ENCODE data around the gene TMX2. TPM values are rescaled to one million over a fixed set of nuclear protein-coding genes. Genes with fewer than 3 reads are reported as not detected.
A peak's percentile ranks its signal among the peaks of the same experiment; 100 is the strongest.

Gene TMX2
- total RNA-seq, 1 donor from 2014 or later = 82.7 TPM

- no peak for DNase-seq (ENCODE audit: low spot score, unreplicated experiment)
- no peaks in the 10 kb centered on the region for H3K27me3 Mint-ChIP-seq
Observed at GRCh38 chr11:57775491-57775890, 63.1 kb downstream of the TMX2 start.

GRCh38 chr11:57776031-57776521 lies 63.7 kb downstream of the TMX2 start:
- Mint-ChIP-seq H3K36me3 (ENCODE audit: insufficient read depth) (peaks cover 13% of the 10 kb centered on the region), H3K4me1 (ENCODE audit: low read depth) (peaks cover 81% of the 10 kb centered on the region), H3K27me3 (no peaks in the 10 kb centered on the region), H3K9me3 (ENCODE audit: low read depth) (no peaks in the 10 kb centered on the region), H3K4me3 (ENCODE audit: low read depth) (peak overlapping the region; percentile 56), H3K27ac (peak overlapping the region; percentile 98)
- TF ChIP-seq CTCF (IDR thresholded peaks at IDR 0.05; ENCODE audit: unreplicated experiment) = no peak
- DNase-seq (ENCODE audit: low spot score, unreplicated experiment) = no peak

More at GRCh38 chr11:57775491-57775890, 63.1 kb downstream of the TMX2 start:
- peak overlapping the region; percentile 98 for H3K27ac Mint-ChIP-seq
- H3K4me3 Mint-ChIP-seq (ENCODE audit: low read depth) = peak overlapping the region; percentile 56
- no peak for TF ChIP-seq CTCF (IDR thresholded peaks at IDR 0.05; ENCODE audit: unreplicated experiment)
- peaks cover 15% of the 10 kb centered on the region for H3K36me3 Mint-ChIP-seq (ENCODE audit: insufficient read depth)
- no peaks in the 10 kb centered on the region for H3K9me3 Mint-ChIP-seq (ENCODE audit: low read depth)
- H3K4me1 Mint-ChIP-seq (ENCODE audit: low read depth) = peaks cover 76% of the 10 kb centered on the region

- TF ChIP-seq CTCF (IDR thresholded peaks at IDR 0.05; ENCODE audit: unreplicated experiment) = no peak
- DNase-seq (ENCODE audit: low spot score, unreplicated experiment) = no peak
- Mint-ChIP-seq H3K4me3 (ENCODE audit: low read depth) (peak overlapping the region; percentile 56), H3K4me1 (ENCODE audit: low read depth) (peaks cover 85% of the 10 kb centered on the region), H3K27ac (peak overlapping the region; percentile 98), H3K27me3 (no peaks in the 10 kb centered on the region), H3K9me3 (ENCODE audit: low read depth) (no peaks in the 10 kb centered on the region), H3K36me3 (ENCODE audit: insufficient read depth) (peaks cover 13% of the 10 kb centered on the region)
Observed at GRCh38 chr11:57776577-57777210, 64.3 kb downstream of the TMX2 start.

GRCh38 chr11:57777969-57778317 lies 65.5 kb downstream of the TMX2 start:
- Mint-ChIP-seq H3K4me1 (ENCODE audit: low read depth) (peaks cover 87% of the 10 kb centered on the region), H3K9me3 (ENCODE audit: low read depth) (no peaks in the 10 kb centered on the region), H3K4me3 (ENCODE audit: low read depth) (peak overlapping the region; percentile 64), H3K27me3 (no peaks in the 10 kb centered on the region), H3K36me3 (ENCODE audit: insufficient read depth) (peaks cover 14% of the 10 kb centered on the region), H3K27ac (peak overlapping the region; percentile 98)
- DNase-seq (ENCODE audit: low spot score, unreplicated experiment) = no peak
- TF ChIP-seq CTCF (IDR thresholded peaks at IDR 0.05; ENCODE audit: unreplicated experiment) = no peak

GRCh38 chr11:57778318-57779037 lies 66.1 kb downstream of the TMX2 start:
- Mint-ChIP-seq H3K4me1 (ENCODE audit: low read depth) (peaks cover 87% of the 10 kb centered on the region), H3K4me3 (ENCODE audit: low read depth) (peak overlapping the region; percentile 64), H3K36me3 (ENCODE audit: insufficient read depth) (peaks cover 16% of the 10 kb centered on the region), H3K9me3 (ENCODE audit: low read depth) (no peaks in the 10 kb centered on the region), H3K27ac (peak overlapping the region; percentile 98), H3K27me3 (no peaks in the 10 kb centered on the region)
- peak; percentile 69 for DNase-seq (ENCODE audit: low spot score, unreplicated experiment)
- TF ChIP-seq CTCF (IDR thresholded peaks at IDR 0.05; ENCODE audit: unreplicated experiment) = no peak
